Hepatocyte (in vitro differentiated cells): ENCODE results near the gene XXYLT1.

Experiments
- EZH2 ChIP-seq: fragments of 200-600 bp; sonication (generic); IDR thresholded peaks from 2 replicates; pipeline ENCODE4 v1.6.1; 2016; ENCODE audit warnings: antibody characterized with exemption, mild to moderate bottlenecking, borderline replicate concordance
- EZH2phosphoT487 ChIP-seq: fragments of 200-600 bp; sonication (generic); IDR thresholded peaks from one replicate; pipeline ENCODE4 v1.6.1; 2018; ENCODE audit warnings: antibody characterized with exemption, mild to moderate bottlenecking, low read depth, moderate library complexity; ENCODE audit not compliant: unreplicated experiment, severe bottlenecking
- TF ChIP-seq, protein P1 (sequence below): fragments of 200-600 bp; sonication (generic); IDR thresholded peaks from 2 replicates; pipeline ENCODE4 v1.5.1; 2016; ENCODE audit warnings: antibody characterized with exemption, mild to moderate bottlenecking; ENCODE audit not compliant: poor library complexity

DNA sequence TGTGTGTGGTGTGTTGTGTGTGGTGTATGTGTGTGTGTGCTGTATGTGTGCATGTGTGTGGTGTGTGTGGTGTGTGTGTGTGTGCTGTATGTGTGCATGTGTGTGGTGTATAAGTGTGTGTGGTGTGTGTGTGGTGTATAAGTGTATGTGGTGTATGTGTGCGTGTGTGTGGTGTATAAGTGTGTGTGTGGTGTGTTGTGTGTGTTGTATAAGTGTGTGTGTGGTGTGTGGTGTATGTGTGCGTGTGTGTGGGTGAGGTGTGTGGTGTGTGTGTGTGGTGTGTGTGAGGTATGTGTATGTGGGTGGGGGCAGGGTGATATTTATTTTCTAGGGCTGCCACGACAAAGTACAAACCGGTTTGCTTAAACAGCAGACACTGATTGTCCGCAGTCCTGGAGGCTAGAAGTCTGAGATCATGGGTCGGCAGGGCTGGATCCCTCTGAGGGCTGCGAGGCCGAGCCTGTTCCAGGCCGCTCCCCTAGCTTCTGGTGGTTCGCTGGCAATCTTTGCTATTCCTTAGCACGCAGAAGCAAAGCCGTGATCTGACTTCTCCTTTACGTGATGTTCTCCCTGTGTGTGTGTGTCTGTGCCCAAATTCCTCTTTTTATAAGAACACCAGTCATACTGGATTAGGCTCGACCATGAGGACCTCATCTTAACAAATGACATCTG lies 160.2 kb downstream of the XXYLT1 start:
- TF ChIP-seq, protein P1, sequence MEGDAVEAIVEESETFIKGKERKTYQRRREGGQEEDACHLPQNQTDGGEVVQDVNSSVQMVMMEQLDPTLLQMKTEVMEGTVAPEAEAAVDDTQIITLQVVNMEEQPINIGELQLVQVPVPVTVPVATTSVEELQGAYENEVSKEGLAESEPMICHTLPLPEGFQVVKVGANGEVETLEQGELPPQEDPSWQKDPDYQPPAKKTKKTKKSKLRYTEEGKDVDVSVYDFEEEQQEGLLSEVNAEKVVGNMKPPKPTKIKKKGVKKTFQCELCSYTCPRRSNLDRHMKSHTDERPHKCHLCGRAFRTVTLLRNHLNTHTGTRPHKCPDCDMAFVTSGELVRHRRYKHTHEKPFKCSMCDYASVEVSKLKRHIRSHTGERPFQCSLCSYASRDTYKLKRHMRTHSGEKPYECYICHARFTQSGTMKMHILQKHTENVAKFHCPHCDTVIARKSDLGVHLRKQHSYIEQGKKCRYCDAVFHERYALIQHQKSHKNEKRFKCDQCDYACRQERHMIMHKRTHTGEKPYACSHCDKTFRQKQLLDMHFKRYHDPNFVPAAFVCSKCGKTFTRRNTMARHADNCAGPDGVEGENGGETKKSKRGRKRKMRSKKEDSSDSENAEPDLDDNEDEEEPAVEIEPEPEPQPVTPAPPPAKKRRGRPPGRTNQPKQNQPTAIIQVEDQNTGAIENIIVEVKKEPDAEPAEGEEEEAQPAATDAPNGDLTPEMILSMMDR = no peak
- TF ChIP-seq EZH2phosphoT487 (no peak), EZH2 (no peak)
